Measurements from ENCODE around the gene COL4A1. TPM values are rescaled to one million over a fixed set of nuclear protein-coding genes. Genes with fewer than 3 reads are reported as not detected.

COL4A1 gene
- total RNA-seq, 1 experiment from 2014 or later = 4.8 TPM

DNA sequence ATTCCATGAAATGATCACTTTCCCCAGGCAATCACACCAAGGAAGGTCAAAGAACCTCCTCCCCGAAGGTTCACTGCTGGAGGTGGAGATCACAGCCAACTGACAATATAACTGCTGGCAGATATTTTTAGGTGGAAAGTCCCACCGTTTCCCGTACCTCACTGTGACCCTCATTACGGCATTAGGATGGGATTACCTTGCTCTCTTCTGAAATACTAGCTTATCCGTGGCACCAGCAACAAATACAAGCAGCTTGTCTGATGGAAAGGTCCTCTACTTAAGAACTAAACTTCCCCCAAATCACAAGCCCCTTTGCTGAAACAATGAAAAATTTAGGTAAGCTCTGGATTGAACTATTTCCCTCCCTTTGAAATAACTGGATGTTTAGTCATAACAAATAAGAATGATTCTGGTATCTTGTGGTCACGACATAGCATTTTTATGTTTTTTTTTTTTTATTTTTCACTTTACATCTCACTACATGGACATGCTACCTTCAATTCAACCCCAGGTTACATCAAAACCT, 178.9 kb downstream of the COL4A1 start:
- no TSS peak for BruUV-seq (replicated peaks)
- POLR2A ChIA-PET = no interaction called here

DNA sequence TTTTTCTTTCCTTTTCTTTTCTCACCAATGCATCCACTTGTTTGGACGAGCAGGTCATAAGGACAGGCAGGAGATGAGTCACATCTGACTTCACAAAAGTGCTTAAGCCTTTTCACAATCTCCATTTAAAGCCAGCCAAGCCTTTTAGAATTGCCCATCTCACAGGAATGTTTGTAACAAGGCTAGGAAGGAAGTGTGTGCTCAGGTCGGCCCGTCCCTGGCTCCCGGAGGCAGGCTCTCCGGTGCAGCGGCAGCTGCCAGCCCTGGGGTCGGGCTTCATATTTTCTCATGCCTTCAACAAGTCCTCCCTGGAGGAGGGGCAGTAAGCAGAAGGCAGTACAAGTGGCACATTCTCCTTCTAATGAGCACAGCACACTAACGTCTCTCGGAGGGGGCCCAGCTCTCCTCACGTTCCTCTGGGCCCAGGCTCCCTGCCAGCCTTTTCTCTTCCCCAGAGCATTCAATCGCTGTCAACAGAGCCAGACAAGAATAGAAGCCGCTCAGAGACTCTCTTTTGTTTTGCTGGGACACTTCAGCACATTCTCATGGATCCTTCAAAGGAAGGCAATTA, 180.5 kb downstream of the COL4A1 start:
- peaks cover 7% of the 10 kb centered on the region for H3K4me1 Mint-ChIP-seq (ENCODE audit: low read depth, unreplicated experiment)
- Histone ChIP-seq H3K4me1 (no peaks in the 10 kb centered on the region), H3K36me3 (ENCODE audit: control insufficient read depth, insufficient read depth, low read length) (no peaks in the 10 kb centered on the region), H3K27me3 (replicated peaks; ENCODE audit: control insufficient read depth, insufficient read depth, low read length) (no peaks in the 10 kb centered on the region), H3K9me3 (no peaks in the 10 kb centered on the region), H3K4me3 (ENCODE audit: low read depth, low read length) (no peak overlapping the region)
- CTCF ChIA-PET = no interaction called here
- BruUV-seq (replicated peaks) = no TSS peak
- DNase-seq = no peak
- no peaks in the 10 kb centered on the region for H3K36me3 Mint-ChIP-seq (ENCODE audit: insufficient read depth, unreplicated experiment)
- POLR2A ChIA-PET = no interaction called here
- no peak overlapping the region for H3K27ac Mint-ChIP-seq (ENCODE audit: unreplicated experiment)
- no peak overlapping the region for H3K4me3 Mint-ChIP-seq (ENCODE audit: unreplicated experiment)
- H3K9me3 Mint-ChIP-seq (ENCODE audit: unreplicated experiment) = peaks cover 7% of the 10 kb centered on the region
- intact Hi-C loops (cut with micrococcal nuclease; ENCODE audit: unreplicated experiment) = no loop called here
- TF ChIP-seq, protein P1, sequence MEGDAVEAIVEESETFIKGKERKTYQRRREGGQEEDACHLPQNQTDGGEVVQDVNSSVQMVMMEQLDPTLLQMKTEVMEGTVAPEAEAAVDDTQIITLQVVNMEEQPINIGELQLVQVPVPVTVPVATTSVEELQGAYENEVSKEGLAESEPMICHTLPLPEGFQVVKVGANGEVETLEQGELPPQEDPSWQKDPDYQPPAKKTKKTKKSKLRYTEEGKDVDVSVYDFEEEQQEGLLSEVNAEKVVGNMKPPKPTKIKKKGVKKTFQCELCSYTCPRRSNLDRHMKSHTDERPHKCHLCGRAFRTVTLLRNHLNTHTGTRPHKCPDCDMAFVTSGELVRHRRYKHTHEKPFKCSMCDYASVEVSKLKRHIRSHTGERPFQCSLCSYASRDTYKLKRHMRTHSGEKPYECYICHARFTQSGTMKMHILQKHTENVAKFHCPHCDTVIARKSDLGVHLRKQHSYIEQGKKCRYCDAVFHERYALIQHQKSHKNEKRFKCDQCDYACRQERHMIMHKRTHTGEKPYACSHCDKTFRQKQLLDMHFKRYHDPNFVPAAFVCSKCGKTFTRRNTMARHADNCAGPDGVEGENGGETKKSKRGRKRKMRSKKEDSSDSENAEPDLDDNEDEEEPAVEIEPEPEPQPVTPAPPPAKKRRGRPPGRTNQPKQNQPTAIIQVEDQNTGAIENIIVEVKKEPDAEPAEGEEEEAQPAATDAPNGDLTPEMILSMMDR (IDR thresholded peaks at IDR 0.05; ENCODE audit: insufficient read depth in 1 of 2, low read depth in 1 of 2, low read length in 1 of 2, severe bottlenecking in 1 of 2, unreplicated experiment in 1 of 2) = no peak
- peaks cover 5% of the 10 kb centered on the region for H3K27me3 Mint-ChIP-seq (ENCODE audit: insufficient read depth, unreplicated experiment)

More for the DNA sequence above, 178.9 kb downstream of the COL4A1 start:
- peaks cover 7% of the 10 kb centered on the region for H3K4me1 Mint-ChIP-seq (ENCODE audit: low read depth, unreplicated experiment)
- CTCF ChIA-PET = no interaction called here
- no peaks in the 10 kb centered on the region for H3K9me3 ChIP-seq
- no peak overlapping the region for H3K4me3 Mint-ChIP-seq (ENCODE audit: unreplicated experiment)
- H3K9me3 Mint-ChIP-seq (ENCODE audit: unreplicated experiment) = peaks cover 7% of the 10 kb centered on the region
- no peaks in the 10 kb centered on the region for H3K27me3 ChIP-seq (replicated peaks; ENCODE audit: control insufficient read depth, insufficient read depth, low read length)
- H3K4me3 ChIP-seq (ENCODE audit: low read depth, low read length) = no peak overlapping the region
- H3K4me1 ChIP-seq = no peaks in the 10 kb centered on the region
- intact Hi-C loops (cut with micrococcal nuclease; ENCODE audit: unreplicated experiment) = no loop called here
- H3K27me3 Mint-ChIP-seq (ENCODE audit: insufficient read depth, unreplicated experiment) = peaks cover 5% of the 10 kb centered on the region
- no peak for DNase-seq
- TF ChIP-seq, protein P1 (IDR thresholded peaks at IDR 0.05; ENCODE audit: insufficient read depth in 1 of 2, low read depth in 1 of 2, low read length in 1 of 2, severe bottlenecking in 1 of 2, unreplicated experiment in 1 of 2) = no peak
- H3K36me3 ChIP-seq (ENCODE audit: control insufficient read depth, insufficient read depth, low read length) = no peaks in the 10 kb centered on the region
- H3K36me3 Mint-ChIP-seq (ENCODE audit: insufficient read depth, unreplicated experiment) = no peaks in the 10 kb centered on the region
- no peak overlapping the region for H3K27ac Mint-ChIP-seq (ENCODE audit: unreplicated experiment)

DNA sequence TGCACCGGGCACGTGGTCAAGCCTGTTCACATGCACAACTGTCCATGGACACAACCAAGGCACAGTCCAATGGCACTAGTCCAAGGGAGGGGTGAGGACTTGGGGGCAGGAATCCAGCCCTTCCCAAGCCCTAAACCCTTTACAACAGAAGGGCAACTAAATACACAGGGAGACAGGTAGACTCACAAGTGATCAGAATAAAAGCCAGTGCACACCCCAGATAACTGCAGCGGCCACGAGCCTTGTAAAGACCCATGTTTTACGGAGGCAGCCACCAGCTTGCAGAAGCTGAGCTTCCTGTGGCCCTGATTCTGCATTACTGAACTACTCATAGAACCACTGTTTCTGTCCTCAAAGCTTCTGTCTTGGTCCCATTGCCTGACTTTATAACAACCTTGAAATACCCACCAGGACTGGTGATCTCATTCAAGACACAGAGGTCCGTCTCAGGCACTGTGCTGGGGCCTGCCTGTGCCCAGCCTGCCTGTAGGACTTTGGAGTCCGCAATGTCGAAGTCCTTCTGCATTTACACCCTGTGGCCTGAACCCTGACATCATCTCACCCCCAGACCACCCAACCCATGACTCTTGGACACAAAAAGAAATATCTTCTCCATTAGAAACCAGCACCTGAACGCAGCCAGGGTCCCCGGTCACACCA, 181.2 kb downstream of the COL4A1 start:
- intact Hi-C loops (cut with micrococcal nuclease; ENCODE audit: unreplicated experiment) = no loop called here
- Mint-ChIP-seq H3K4me3 (ENCODE audit: unreplicated experiment) (no peak overlapping the region), H3K4me1 (ENCODE audit: low read depth, unreplicated experiment) (peaks cover 7% of the 10 kb centered on the region), H3K9me3 (ENCODE audit: unreplicated experiment) (peaks cover 7% of the 10 kb centered on the region), H3K36me3 (ENCODE audit: insufficient read depth, unreplicated experiment) (no peaks in the 10 kb centered on the region), H3K27ac (ENCODE audit: unreplicated experiment) (no peak overlapping the region), H3K27me3 (ENCODE audit: insufficient read depth, unreplicated experiment) (peaks cover 4% of the 10 kb centered on the region)
- Histone ChIP-seq H3K9me3 (no peaks in the 10 kb centered on the region), H3K36me3 (ENCODE audit: control insufficient read depth, insufficient read depth, low read length) (no peaks in the 10 kb centered on the region), H3K27me3 (replicated peaks; ENCODE audit: control insufficient read depth, insufficient read depth, low read length) (no peaks in the 10 kb centered on the region), H3K4me1 (no peaks in the 10 kb centered on the region), H3K4me3 (ENCODE audit: low read depth, low read length) (no peak overlapping the region)
- TF ChIP-seq, protein P1 (IDR thresholded peaks at IDR 0.05; ENCODE audit: insufficient read depth in 1 of 2, low read depth in 1 of 2, low read length in 1 of 2, severe bottlenecking in 1 of 2, unreplicated experiment in 1 of 2) = no peak
- CTCF ChIA-PET = no interaction called here
- no TSS peak for BruUV-seq (replicated peaks)
- DNase-seq = no peak
- POLR2A ChIA-PET = no interaction called here
